ENCODE results near the gene GSG1.
"Not testable (repeated sequence)": the region's sequence is repeated elsewhere in the genome, so short reads cannot be mapped to it uniquely, and the experiment has no call there.

GSG1 gene

GRCh38 chr12:13052421-13052820 is 51.0 kb downstream of the GSG1 start:
- DNase-seq: no peak

GRCh38 chr12:13049816-13050215 is 53.7 kb downstream of the GSG1 start:
- no peak for DNase-seq

GRCh38 chr12:13046964-13047363 is 56.5 kb downstream of the GSG1 start:
- DNase-seq: no peak

GRCh38 chr12:13045816-13046215 is 57.7 kb downstream of the GSG1 start:
- DNase-seq: no peak

- DNase-seq: no peak
Observed at GRCh38 chr12:13044906-13045299, 58.6 kb downstream of the GSG1 start.

- peak; percentile 84 for DNase-seq
Observed at GRCh38 chr12:13044002-13044905, 59.2 kb downstream of the GSG1 start, which contains the start of gene FAM234B. Gene FAM234B (plus strand): TSS chr12:13044381. CDS start chr12:13044404, 23 bp downstream.

- no peak for DNase-seq
Observed at GRCh38 chr12:13042666-13043230, 60.7 kb downstream of the GSG1 start.

- DNase-seq: no peak
Observed at GRCh38 chr12:13041224-13041623, 62.2 kb downstream of the GSG1 start.

- DNase-seq: no peak
Observed at GRCh38 chr12:13039328-13039956, 64.0 kb downstream of the GSG1 start.

GRCh38 chr12:13038491-13039161 is 64.8 kb downstream of the GSG1 start:
- no peak for DNase-seq

- no peak for DNase-seq
Observed at GRCh38 chr12:13036881-13037280, 66.6 kb downstream of the GSG1 start.

- DNase-seq: not testable (repeated sequence)
Observed at GRCh38 chr12:13035335-13035734, 68.1 kb downstream of the GSG1 start.

All from hematopoietic multipotent progenitor cell treated with erythropoietin and hydrocortisone succinate and interleukin-3 and kit ligand, for 4 days (in vitro differentiated cells).